Activated naive CD4-positive, alpha-beta T cell treated with anti-CD3 and anti-CD28 coated beads, Interleukin-2, amount 50 U/mL, for 24 hours (primary cell): Measurements from ENCODE around the gene MYO7B.
A peak's percentile ranks its signal among the peaks of the same experiment; 100 is the strongest.

Source experiments
- H3K27ac Mint-ChIP-seq: one replicate; pipeline ENCODE4 v1.8.0; 2021; ENCODE audit warnings: mild to moderate bottlenecking, mixed read lengths
- H3K27me3 Mint-ChIP-seq: one replicate; pipeline ENCODE4 v1.8.0; 2021; ENCODE audit warnings: mixed read lengths
- H3K36me3 Mint-ChIP-seq: one replicate; pipeline ENCODE4 v1.8.0; 2021; ENCODE audit warnings: mixed read lengths
- H3K4me1 Mint-ChIP-seq: one replicate; pipeline ENCODE4 v1.8.0; 2021; ENCODE audit warnings: mixed read lengths
- H3K4me3 Mint-ChIP-seq: one replicate; pipeline ENCODE4 v1.8.0; 2021; ENCODE audit warnings: mild to moderate bottlenecking, mixed read lengths
- H3K9me3 Mint-ChIP-seq: one replicate; pipeline ENCODE4 v1.8.0; 2021; ENCODE audit warnings: mixed read lengths

The MYO7B gene

GRCh38 chr2:127634066-127634617 is 98.7 kb downstream of the MYO7B start:
- no peaks in the 10 kb centered on the region for H3K9me3 Mint-ChIP-seq
- H3K4me3 Mint-ChIP-seq, result no peak overlapping the region
- H3K36me3 Mint-ChIP-seq, result no peaks in the 10 kb centered on the region
- H3K27ac Mint-ChIP-seq, result peak overlapping the region; percentile 35
- H3K27me3 Mint-ChIP-seq, result no peaks in the 10 kb centered on the region
- peaks cover 53% of the 10 kb centered on the region for H3K4me1 Mint-ChIP-seq

DNA sequence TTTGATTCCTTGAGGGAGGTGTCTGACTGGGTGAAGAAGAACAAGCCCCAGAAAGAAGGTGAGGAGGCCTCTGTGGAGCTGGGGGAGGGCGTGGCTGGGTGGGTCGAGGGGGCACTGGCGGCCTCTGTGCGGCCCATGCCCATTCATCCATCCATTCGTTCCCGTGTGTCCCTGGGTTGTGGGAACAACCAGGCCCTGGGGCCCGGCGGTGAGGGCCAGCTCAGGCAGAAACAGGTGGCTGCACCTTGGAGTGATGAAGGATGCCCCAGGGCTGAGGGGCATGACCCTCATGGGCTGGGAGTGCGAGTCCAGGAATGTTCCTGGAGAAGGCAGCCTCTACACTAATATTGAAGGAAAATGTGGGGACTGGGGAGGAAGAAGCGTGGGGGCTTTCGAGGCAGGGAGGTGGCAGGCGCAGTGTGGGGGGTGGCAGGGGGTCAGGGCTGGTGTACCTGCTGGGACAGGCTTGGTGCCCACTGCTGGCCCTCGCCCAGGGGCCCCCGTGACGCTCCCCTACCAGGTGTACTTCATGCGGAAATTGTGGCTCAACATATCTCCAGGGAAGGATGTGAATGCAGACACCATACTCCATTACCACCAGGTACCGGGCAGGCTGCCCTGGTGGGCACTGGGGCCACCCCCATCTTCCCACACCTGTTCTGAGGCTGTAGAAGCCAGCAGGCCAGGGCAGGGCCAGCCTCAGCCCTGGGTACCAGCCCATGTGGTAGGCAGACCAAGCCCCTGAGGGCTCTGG is 99.3 kb downstream of the MYO7B start:
- peak overlapping the region; percentile 62 for H3K27ac Mint-ChIP-seq

DNA sequence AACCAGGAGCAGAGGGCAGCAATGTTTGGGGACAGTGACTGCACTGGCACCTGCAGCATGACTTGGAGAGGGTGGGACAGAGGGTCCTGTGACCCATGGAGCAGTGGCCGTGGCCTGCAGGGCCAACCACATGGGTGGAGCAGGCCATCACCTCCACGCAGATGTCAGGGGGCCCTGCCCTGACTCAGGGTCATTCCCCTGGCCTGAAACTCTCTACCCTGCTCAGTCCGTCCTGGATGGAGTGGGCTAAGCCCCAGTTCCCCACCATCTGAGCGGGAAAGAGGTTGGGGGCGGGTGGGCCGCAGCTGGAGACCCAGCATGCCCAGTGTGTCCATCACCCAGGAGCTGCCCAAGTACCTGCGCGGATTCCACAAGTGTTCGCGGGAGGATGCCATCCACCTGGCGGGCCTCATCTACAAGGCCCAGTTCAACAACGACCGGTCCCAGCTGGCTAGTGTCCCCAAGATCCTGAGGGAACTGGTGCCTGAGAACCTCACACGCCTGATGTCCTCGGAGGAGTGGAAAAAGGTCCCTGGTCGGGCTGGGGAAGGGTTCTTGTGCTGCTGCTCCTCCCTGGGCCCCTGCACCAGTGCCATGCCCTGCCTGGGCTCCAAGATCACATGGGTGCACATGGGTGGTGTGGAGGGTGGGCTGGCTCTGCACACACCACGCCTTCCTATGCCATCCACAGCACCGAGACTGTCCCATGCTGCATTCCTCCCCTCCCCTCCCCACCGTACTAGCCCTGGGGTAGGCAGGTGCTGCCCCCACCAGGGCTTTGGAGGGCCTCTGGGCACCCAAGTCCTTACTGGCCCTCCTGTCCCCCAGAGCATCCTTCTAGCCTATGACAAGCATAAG is 100.1 kb downstream of the MYO7B start:
- Mint-ChIP-seq H3K9me3 (no peaks in the 10 kb centered on the region), H3K36me3 (no peaks in the 10 kb centered on the region), H3K27ac (peak overlapping the region; percentile 30), H3K4me1 (peaks cover 64% of the 10 kb centered on the region), H3K27me3 (no peaks in the 10 kb centered on the region), H3K4me3 (no peak overlapping the region)

More for the DNA sequence above, 99.3 kb downstream of the MYO7B start:
- H3K27me3 Mint-ChIP-seq, result no peaks in the 10 kb centered on the region
- peaks cover 59% of the 10 kb centered on the region for H3K4me1 Mint-ChIP-seq
- H3K36me3 Mint-ChIP-seq, result no peaks in the 10 kb centered on the region
- no peak overlapping the region for H3K4me3 Mint-ChIP-seq
- no peaks in the 10 kb centered on the region for H3K9me3 Mint-ChIP-seq

- Mint-ChIP-seq H3K27ac (peak overlapping the region; percentile 77), H3K4me1 (peaks cover 67% of the 10 kb centered on the region), H3K27me3 (no peaks in the 10 kb centered on the region)
Observed at GRCh38 chr2:127636248-127637235, 101.1 kb downstream of the MYO7B start.

DNA sequence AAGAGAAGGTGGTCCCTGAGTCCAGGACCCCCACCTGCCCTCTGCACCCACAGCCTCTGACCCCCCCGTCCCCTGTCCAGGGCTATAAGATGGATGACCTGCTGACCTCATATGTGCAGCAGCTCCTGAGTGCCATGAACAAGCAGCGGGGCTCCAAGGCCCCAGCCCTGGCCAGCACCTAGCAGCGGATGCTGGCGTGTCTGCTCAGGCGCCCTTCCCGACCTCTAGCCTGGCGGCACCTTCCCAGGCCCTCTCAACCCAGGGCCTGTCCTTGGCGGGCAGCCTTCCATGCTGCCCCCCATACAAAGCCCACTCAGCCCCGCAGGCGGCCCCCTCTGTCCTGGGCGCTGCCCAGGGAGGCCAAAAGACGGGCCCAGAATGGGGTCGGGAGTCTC is 101.8 kb downstream of the MYO7B start:
- Mint-ChIP-seq H3K4me1 (peaks cover 67% of the 10 kb centered on the region), H3K27me3 (no peaks in the 10 kb centered on the region), H3K9me3 (no peaks in the 10 kb centered on the region), H3K4me3 (no peak overlapping the region), H3K36me3 (no peaks in the 10 kb centered on the region), H3K27ac (no peak overlapping the region)

More at GRCh38 chr2:127636248-127637235, 101.1 kb downstream of the MYO7B start:
- no peaks in the 10 kb centered on the region for H3K36me3 Mint-ChIP-seq
- peak overlapping the region; percentile 30 for H3K4me3 Mint-ChIP-seq
- H3K9me3 Mint-ChIP-seq, result no peaks in the 10 kb centered on the region

- Mint-ChIP-seq H3K27me3 (no peaks in the 10 kb centered on the region), H3K4me3 (peak overlapping the region; percentile 55), H3K4me1 (peaks cover 65% of the 10 kb centered on the region), H3K27ac (peak overlapping the region; percentile 76), H3K9me3 (no peaks in the 10 kb centered on the region), H3K36me3 (no peaks in the 10 kb centered on the region)
Observed at GRCh38 chr2:127637725-127638252, 102.3 kb downstream of the MYO7B start.

DNA sequence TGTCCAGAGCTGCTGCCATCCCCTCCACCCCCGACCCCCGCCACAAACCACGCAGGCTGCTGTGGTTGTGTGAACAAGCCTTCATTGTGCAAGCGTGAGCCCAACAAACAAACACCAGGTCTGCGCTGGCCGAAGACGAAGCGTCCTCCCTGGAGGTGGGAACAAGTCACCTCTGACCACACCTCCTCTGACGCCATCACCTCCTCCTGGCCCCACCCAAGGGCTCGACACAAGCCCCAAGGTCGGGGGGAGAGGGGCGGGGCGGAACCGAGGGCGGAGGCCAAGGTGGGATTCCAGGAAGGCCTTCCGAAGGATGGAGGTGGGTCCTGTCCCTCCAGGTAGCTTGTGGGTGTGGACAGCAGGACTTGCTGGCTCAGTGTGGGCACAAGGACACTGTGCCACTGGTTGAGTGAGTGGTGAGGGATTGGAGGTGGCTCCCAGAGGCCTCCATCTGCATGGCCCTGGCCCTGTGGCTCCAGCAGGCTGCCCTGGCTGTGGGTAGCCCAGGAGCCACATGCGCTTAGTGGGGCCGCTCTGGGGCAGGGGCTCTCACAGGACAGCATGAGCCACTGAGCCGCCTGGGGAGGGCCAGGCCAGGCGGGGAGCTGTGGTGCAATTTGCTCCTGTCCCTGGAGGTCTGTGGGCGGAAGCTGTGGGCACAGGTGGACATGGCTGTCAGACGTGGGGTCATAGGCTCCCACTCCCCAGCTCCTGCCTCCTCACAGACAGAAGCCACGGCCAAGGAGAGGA is 103.1 kb downstream of the MYO7B start:
- Mint-ChIP-seq H3K27ac (peak overlapping the region; percentile 76), H3K27me3 (no peaks in the 10 kb centered on the region), H3K4me1 (peaks cover 60% of the 10 kb centered on the region), H3K4me3 (peak overlapping the region; percentile 55), H3K36me3 (no peaks in the 10 kb centered on the region), H3K9me3 (no peaks in the 10 kb centered on the region)

DNA sequence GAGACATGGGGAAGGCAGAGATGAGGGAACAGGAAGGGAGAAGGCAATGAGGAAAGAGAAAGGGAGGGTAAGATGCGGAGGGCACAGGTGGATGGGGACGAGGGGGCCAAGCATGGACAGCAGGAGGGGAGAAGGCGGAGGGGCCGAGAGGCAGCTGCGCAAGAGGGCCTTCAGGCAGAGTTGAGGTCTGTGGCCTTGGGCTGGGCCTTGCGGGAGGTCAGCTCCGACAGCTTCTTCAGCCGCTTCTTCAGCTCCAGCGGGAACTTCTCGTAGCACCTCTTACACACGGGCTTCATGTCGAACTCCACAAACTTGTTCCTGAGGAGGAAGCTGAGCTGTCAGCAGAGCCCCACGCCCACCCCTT is 103.6 kb downstream of the MYO7B start:
- H3K27ac Mint-ChIP-seq, result peak overlapping the region; percentile 71
- H3K36me3 Mint-ChIP-seq, result no peaks in the 10 kb centered on the region
- peaks cover 61% of the 10 kb centered on the region for H3K4me1 Mint-ChIP-seq
- no peak overlapping the region for H3K4me3 Mint-ChIP-seq
- no peaks in the 10 kb centered on the region for H3K27me3 Mint-ChIP-seq
- no peaks in the 10 kb centered on the region for H3K9me3 Mint-ChIP-seq

GRCh38 chr2:127640082-127641072 is 104.9 kb downstream of the MYO7B start:
- Mint-ChIP-seq H3K36me3 (no peaks in the 10 kb centered on the region), H3K4me1 (peaks cover 60% of the 10 kb centered on the region), H3K27ac (peak overlapping the region; percentile 91), H3K9me3 (no peaks in the 10 kb centered on the region), H3K4me3 (peak overlapping the region; percentile 67), H3K27me3 (no peaks in the 10 kb centered on the region)

- no peaks in the 10 kb centered on the region for H3K36me3 Mint-ChIP-seq
- H3K27ac Mint-ChIP-seq, result peak overlapping the region; percentile 91
- peaks cover 54% of the 10 kb centered on the region for H3K4me1 Mint-ChIP-seq
- H3K4me3 Mint-ChIP-seq, result peak overlapping the region; percentile 67
- no peaks in the 10 kb centered on the region for H3K27me3 Mint-ChIP-seq
- H3K9me3 Mint-ChIP-seq, result no peaks in the 10 kb centered on the region
Observed at GRCh38 chr2:127641133-127641532, 105.7 kb downstream of the MYO7B start.

GRCh38 chr2:127641846-127642507 is 106.5 kb downstream of the MYO7B start:
- H3K9me3 Mint-ChIP-seq, result no peaks in the 10 kb centered on the region
- no peaks in the 10 kb centered on the region for H3K36me3 Mint-ChIP-seq
- peaks cover 50% of the 10 kb centered on the region for H3K4me1 Mint-ChIP-seq
- H3K27ac Mint-ChIP-seq, result peak overlapping the region; percentile 92
- H3K4me3 Mint-ChIP-seq, result peak overlapping the region; percentile 51
- H3K27me3 Mint-ChIP-seq, result no peaks in the 10 kb centered on the region

- H3K4me1 Mint-ChIP-seq, result peaks cover 50% of the 10 kb centered on the region
- H3K36me3 Mint-ChIP-seq, result no peaks in the 10 kb centered on the region
- H3K4me3 Mint-ChIP-seq, result peak overlapping the region; percentile 49
- no peaks in the 10 kb centered on the region for H3K9me3 Mint-ChIP-seq
- H3K27me3 Mint-ChIP-seq, result no peaks in the 10 kb centered on the region
- H3K27ac Mint-ChIP-seq, result peak overlapping the region; percentile 92
Observed at GRCh38 chr2:127642706-127643438, 107.4 kb downstream of the MYO7B start.
